NCI-H2196 treated with DMSO at 0.1 percent for 48 hours (cell line): ENCODE results near the gene ALK.

Experiments used
- DNase-seq: peaks from one replicate; lab custom pipeline; 2025; ENCODE audit not compliant: unreplicated experiment; lab: John Stamatoyannopoulos, UW

ALK gene

GRCh38 chr2:29509397-29509796 lies 412.0 kb downstream of the ALK start:
- DNase-seq, result no peak

GRCh38 chr2:29504746-29505145 lies 416.6 kb downstream of the ALK start:
- DNase-seq, result no peak

- no peak for DNase-seq
Observed at GRCh38 chr2:29502460-29502911, 418.9 kb downstream of the ALK start.

GRCh38 chr2:29497375-29497774 lies 424.0 kb downstream of the ALK start:
- no peak for DNase-seq

GRCh38 chr2:29496198-29496597 lies 425.2 kb downstream of the ALK start:
- no peak for DNase-seq

- DNase-seq, result no peak
Observed at GRCh38 chr2:29495536-29496060, 425.8 kb downstream of the ALK start.

- DNase-seq, result no peak
Observed at GRCh38 chr2:29495068-29495467, 426.3 kb downstream of the ALK start.

- DNase-seq, result no peak
Observed at GRCh38 chr2:29492701-29493100, 428.7 kb downstream of the ALK start.

GRCh38 chr2:29490045-29490444 lies 431.3 kb downstream of the ALK start:
- DNase-seq, result no peak

GRCh38 chr2:29489568-29489967 lies 431.8 kb downstream of the ALK start:
- DNase-seq, result no peak

GRCh38 chr2:29487967-29488555 lies 433.3 kb downstream of the ALK start:
- no peak for DNase-seq

GRCh38 chr2:29485631-29486030 lies 435.8 kb downstream of the ALK start:
- no peak for DNase-seq

GRCh38 chr2:29485117-29485516 lies 436.3 kb downstream of the ALK start:
- no peak for DNase-seq

GRCh38 chr2:29482867-29483266 lies 438.5 kb downstream of the ALK start:
- no peak for DNase-seq

GRCh38 chr2:29482348-29482747 lies 439.0 kb downstream of the ALK start:
- no peak for DNase-seq

GRCh38 chr2:29481313-29481712 lies 440.1 kb downstream of the ALK start:
- DNase-seq, result no peak

- no peak for DNase-seq
Observed at GRCh38 chr2:29480426-29480825, 441.0 kb downstream of the ALK start.

- DNase-seq, result no peak
Observed at GRCh38 chr2:29479401-29479800, 442.0 kb downstream of the ALK start.

- no peak for DNase-seq
Observed at GRCh38 chr2:29478641-29479040, 442.7 kb downstream of the ALK start.

- DNase-seq, result no peak
Observed at GRCh38 chr2:29477186-29477585, 444.2 kb downstream of the ALK start.

- DNase-seq, result no peak
Observed at GRCh38 chr2:29475499-29475898, 445.9 kb downstream of the ALK start.

GRCh38 chr2:29469961-29470360 lies 451.4 kb downstream of the ALK start:
- no peak for DNase-seq

GRCh38 chr2:29469516-29469915 lies 451.9 kb downstream of the ALK start:
- no peak for DNase-seq
